Smooth muscle cell (in vitro differentiated cells): ENCODE results near the gene KRTAP5-1. TPM values are rescaled to one million over a fixed set of nuclear protein-coding genes. Genes with fewer than 3 reads are reported as not detected.
"Not testable (repeated sequence)": the region's sequence is repeated elsewhere in the genome, so short reads cannot be mapped to it uniquely, and the experiment has no call there.

Experiments used
- DNase-seq: peaks from one replicate; lab custom pipeline; 2025; ENCODE audit not compliant: unreplicated experiment; lab: John Stamatoyannopoulos, UW
- H2AFZ ChIP-seq: fragments of 200-600 bp; sonication (generic); 2 replicates; pipeline ENCODE4 v1.6.0; 2016; ENCODE audit warnings: antibody characterized with exemption, low read depth, mild to moderate bottlenecking
- H3F3A ChIP-seq: fragments of 200-600 bp; sonication (generic); 2 replicates; pipeline ENCODE4 v1.6.0; 2017; ENCODE audit warnings: antibody characterized with exemption, low read depth
- H3K27ac ChIP-seq: fragments of 200-600 bp; sonication (generic); 2 replicates; pipeline ENCODE4 v1.5.1; 2016; ENCODE audit warnings: low read depth, mild to moderate bottlenecking
- H3K27me3 ChIP-seq: fragments of 200-600 bp; sonication (generic); 2 replicates; pipeline ENCODE4 v1.6.1; 2016; ENCODE audit warnings: low read depth, mild to moderate bottlenecking
- H3K36me3 ChIP-seq: fragments of 200-600 bp; sonication (generic); 2 replicates; pipeline ENCODE4 v1.5.1; 2016; ENCODE audit warnings: low read depth
- H3K4me1 ChIP-seq: fragments of 200-600 bp; sonication (generic); 2 replicates; pipeline ENCODE4 v1.5.1; 2016; ENCODE audit warnings: low read depth
- H3K4me2 ChIP-seq: fragments of 200-600 bp; sonication (generic); 2 replicates; pipeline ENCODE4 v1.6.0; 2016; ENCODE audit warnings: mild to moderate bottlenecking
- H3K4me3 ChIP-seq: fragments of 200-600 bp; sonication (generic); 2 replicates; pipeline ENCODE4 v1.5.1; 2016; ENCODE audit warnings: mild to moderate bottlenecking
- H3K79me2 ChIP-seq: fragments of 200-600 bp; sonication (generic); 2 replicates; pipeline ENCODE4 v1.6.0; 2016; ENCODE audit warnings: low read depth, mild to moderate bottlenecking
- H3K9ac ChIP-seq: fragments of 200-600 bp; sonication (generic); 2 replicates; pipeline ENCODE4 v1.6.0; 2016; ENCODE audit warnings: low read depth
- H3K9me3 ChIP-seq: fragments of 200-600 bp; sonication (generic); replicated peaks from 2 replicates; pipeline ENCODE4 v1.5.1; 2016; ENCODE audit warnings: low read depth
- H4K20me1 ChIP-seq: fragments of 200-600 bp; sonication (generic); 2 replicates; pipeline ENCODE4 v1.6.0; 2016; ENCODE audit warnings: low read depth
- CTCF ChIP-seq: fragments of 200-600 bp; sonication (generic); IDR thresholded peaks from 2 replicates; pipeline ENCODE4 v1.5.1; 2017; ENCODE audit warnings: borderline replicate concordance, mild to moderate bottlenecking, antibody characterized with exemption; ENCODE audit not compliant: insufficient read depth, poor library complexity, severe bottlenecking
- WGBS: methylation state at CpG from one replicate; pipeline ENCODE4 v1.1.7; 2016; ENCODE audit warnings: low lambda C conversion rate; 5-methylcytosine and 5-hydroxymethylcytosine counted together
- polyA plus RNA-seq: library from polyadenylated mRNA; unstranded; fragments of >200 nt; fragmentation: Nextera tagmentation; extraction: Ambion mirVana; gene quantifications from 2 replicates; pipeline ENCODE4 v1.2.1, GENCODE V29; 2016
- total RNA-seq: library from RNA; depleted of rRNA; stranded (reverse); fragments of >200 nt; gene quantifications from 2 replicates; pipeline ENCODE4 v1.2.3, GENCODE V29; 2014

The KRTAP5-1 gene
- total and polyA plus RNA-seq, 2 experiments from 2014 or later = not detected

- Histone ChIP-seq H3K4me2 (no peak overlapping the region), H3K36me3 (no peaks in the 10 kb centered on the region), H3K27me3 (peaks cover 18% of the 10 kb centered on the region), H3K27ac (no peak overlapping the region), H3K4me1 (no peaks in the 10 kb centered on the region), H3K79me2 (no peaks in the 10 kb centered on the region), H4K20me1 (no peaks in the 10 kb centered on the region), H2AFZ (no peak overlapping the region), H3F3A (no peaks in the 10 kb centered on the region), H3K9ac (no peak overlapping the region), H3K4me3 (no peak overlapping the region), H3K9me3 (no peaks in the 10 kb centered on the region)
- 95% methylated on average over 7 of the region's 7 CpGs for WGBS
- no peak for DNase-seq
- TF ChIP-seq CTCF = no peak
These were observed 19.6 kb upstream of the KRTAP5-1 start for GRCh38 chr11:1604711-1605110.

GRCh38 chr11:1604181-1604580 lies 19.1 kb upstream of the KRTAP5-1 start:
- no peak for TF ChIP-seq CTCF
- no peaks in the 10 kb centered on the region for H3K9me3 ChIP-seq
- no peak overlapping the region for H3K4me3 ChIP-seq
- no peaks in the 10 kb centered on the region for H3K36me3 ChIP-seq
- no peaks in the 10 kb centered on the region for H4K20me1 ChIP-seq
- no peaks in the 10 kb centered on the region for H3K79me2 ChIP-seq
- H3F3A ChIP-seq = no peaks in the 10 kb centered on the region
- H3K27ac ChIP-seq = no peak overlapping the region
- DNase-seq = no peak
- H2AFZ ChIP-seq = no peak overlapping the region
- no peak overlapping the region for H3K9ac ChIP-seq
- H3K4me2 ChIP-seq = no peak overlapping the region
- peaks cover 23% of the 10 kb centered on the region for H3K27me3 ChIP-seq
- 89% methylated on average over 11 of the region's 11 CpGs for WGBS
- no peaks in the 10 kb centered on the region for H3K4me1 ChIP-seq

DNA sequence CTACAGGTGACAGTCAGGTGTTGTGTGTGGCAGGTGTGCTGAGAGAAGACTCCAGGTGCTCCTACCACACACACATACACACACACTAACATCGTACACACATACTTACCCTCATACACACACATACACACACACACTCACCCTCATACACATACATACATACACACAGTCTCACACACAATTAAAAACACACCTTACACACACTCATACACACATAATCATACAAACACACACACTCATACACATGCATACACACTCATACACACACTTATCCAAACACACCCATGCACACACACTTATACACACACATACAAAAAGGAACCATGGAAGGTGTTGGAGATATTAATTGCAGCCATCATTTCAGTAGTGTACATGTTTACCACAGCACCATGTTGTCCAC lies 18.5 kb upstream of the KRTAP5-1 start:
- no peaks in the 10 kb centered on the region for H3K36me3 ChIP-seq
- TF ChIP-seq CTCF = no peak

GRCh38 chr11:1601663-1602062 lies 16.6 kb upstream of the KRTAP5-1 start:
- not testable (repeated sequence) for H3K79me2 ChIP-seq, DNase-seq, H3K9ac ChIP-seq, H3K9me3 ChIP-seq, H4K20me1 ChIP-seq, H3F3A ChIP-seq, H3K4me3 ChIP-seq, H3K4me1 ChIP-seq, H3K27ac ChIP-seq, H2AFZ ChIP-seq, H3K4me2 ChIP-seq, H3K36me3 ChIP-seq
- WGBS = 95% methylated on average over 3 of the region's 3 CpGs
- peaks cover 19% of the 10 kb centered on the region for H3K27me3 ChIP-seq

More for the DNA sequence above, 18.5 kb upstream of the KRTAP5-1 start:
- H3K4me1 ChIP-seq = no peaks in the 10 kb centered on the region
- H3K27me3 ChIP-seq = peaks cover 23% of the 10 kb centered on the region
- H2AFZ ChIP-seq = no peak overlapping the region
- H3K79me2 ChIP-seq = no peaks in the 10 kb centered on the region
- H3K4me3 ChIP-seq = no peak overlapping the region
- H3F3A ChIP-seq = no peaks in the 10 kb centered on the region
- H4K20me1 ChIP-seq = no peaks in the 10 kb centered on the region
- no peak overlapping the region for H3K9ac ChIP-seq
- H3K9me3 ChIP-seq = no peaks in the 10 kb centered on the region
- no peak overlapping the region for H3K4me2 ChIP-seq
- WGBS = 88% methylated on average over 1 of the region's 1 CpG
- H3K27ac ChIP-seq = no peak overlapping the region
- no peak for DNase-seq
